Keratinocyte (primary cell): ENCODE data around the gene LPAR1. TPM values are rescaled to one million over a fixed set of nuclear protein-coding genes. Genes with fewer than 3 reads are reported as not detected.

Source experiments
- DNase-seq: peaks from one replicate; pipeline ENCODE4 v3.0.0-alpha.2; 2011; ENCODE audit warnings: low read depth, missing footprints, low spot score
- FAIRE-seq: peaks from 2 replicates; lab custom pipeline; 2011; peaks lifted over from hg19 to GRCh38; lab: Jason Lieb, UNC
- H2AFZ ChIP-seq: 2 replicates; pipeline ENCODE4 v1.6.0; 2012; ENCODE audit warnings: low read length, control low read depth, inconsistent platforms; ENCODE audit not compliant: control insufficient read depth
- H3K27ac ChIP-seq: 2 replicates; pipeline ENCODE4 v1.5.1; 2011; ENCODE audit warnings: low read length; ENCODE audit not compliant: control insufficient read depth, insufficient read depth
- H3K27me3 ChIP-seq: 3 replicates; pipeline ENCODE4 v1.6.0; 2011; ENCODE audit warnings: low read length; ENCODE audit not compliant: control insufficient read depth, insufficient read depth; ENCODE audit errors: extremely low read depth
- H3K36me3 ChIP-seq, 2 experiments: 2 replicates in 1 of 2; 3 replicates in 1 of 2; pipeline ENCODE4 v1.5.1; 2011; ENCODE audit warnings: low read length in 2 of 2, mild to moderate bottlenecking in 1 of 2; ENCODE audit not compliant: control insufficient read depth in 2 of 2, insufficient read depth in 2 of 2; ENCODE audit errors: extremely low read depth in 1 of 2
- H3K4me1 ChIP-seq: 3 replicates; pipeline ENCODE4 v1.5.1; 2011; ENCODE audit warnings: low read length; ENCODE audit not compliant: control insufficient read depth, insufficient read depth; ENCODE audit errors: extremely low read depth
- H3K4me2 ChIP-seq: 3 replicates; pipeline ENCODE4 v1.6.0; 2011; ENCODE audit warnings: low read depth, low read length; ENCODE audit not compliant: control insufficient read depth, insufficient read depth; ENCODE audit errors: extremely low read depth
- H3K4me3 ChIP-seq, 3 experiments: fragments of 200-600 bp in 1 of 3; sonication (generic) in 1 of 3; 2 replicates in 2 of 3; 3 replicates in 1 of 3; pipeline ENCODE4 v1.5.1; 2011 to 2016; ENCODE audit warnings: low read length in 3 of 3, mild to moderate bottlenecking in 3 of 3, control low read depth in 2 of 3, inconsistent platforms in 1 of 3, low read depth in 1 of 3, mixed read lengths in 1 of 3, mixed run types in 1 of 3, moderate library complexity in 1 of 3; ENCODE audit not compliant: control insufficient read depth in 2 of 3, insufficient read depth in 2 of 3; ENCODE audit errors: extremely low read depth in 1 of 3
- H3K79me2 ChIP-seq: 2 replicates; pipeline ENCODE4 v1.6.0; 2012; ENCODE audit warnings: low read length; ENCODE audit not compliant: control insufficient read depth, insufficient read depth
- H3K9ac ChIP-seq: 3 replicates; pipeline ENCODE4 v1.6.0; 2011; ENCODE audit warnings: low read length; ENCODE audit not compliant: control insufficient read depth, insufficient read depth; ENCODE audit errors: extremely low read depth
- H3K9me1 ChIP-seq: 3 replicates; pipeline ENCODE4 v1.6.0; 2011; ENCODE audit warnings: low read length; ENCODE audit not compliant: control insufficient read depth, insufficient read depth; ENCODE audit errors: extremely low read depth
- H3K9me3 ChIP-seq: 2 replicates; pipeline ENCODE4 v1.5.1; 2012; ENCODE audit warnings: low read depth, low read length; ENCODE audit not compliant: control insufficient read depth
- H4K20me1 ChIP-seq: 3 replicates; pipeline ENCODE4 v1.6.0; 2011; ENCODE audit warnings: low read length; ENCODE audit not compliant: control insufficient read depth, insufficient read depth; ENCODE audit errors: extremely low read depth
- EZH2 ChIP-seq: IDR thresholded peaks from one replicate; pipeline ENCODE4 v1.6.1; 2012; ENCODE audit warnings: inconsistent platforms, mild to moderate bottlenecking, low read length, moderate library complexity
- dilution Hi-C: fragments of 300-500 bp; cut with MboI; formaldehyde crosslinking; loops from one replicate; pipeline ENCODE4 v1.7.0; 2020; ENCODE audit warnings: low sequenced_read_pairs; ENCODE audit not compliant: extremely low pct_ligation_motif_present
- polyA plus RNA-seq, 5 experiments: library from polyadenylated mRNA; depleted of rRNA in 3 of 5; stranded (reverse) in 3 of 5; stranded (forward) in 1 of 5; unstranded in 1 of 5; fragments of >200 nt; gene quantifications; 1 replicate in 1 of 5; 2 replicates in 3 of 5; 3 replicates in 1 of 5; pipeline versions ENCODE4 v1.2.1 to v1.2.3, GENCODE V29; 2011 to 2012; ENCODE audit warnings: missing spikeins in 2 of 5, low read depth in 1 of 5, low replicate concordance in 1 of 5
- TF ChIP-seq, protein P1 (sequence below), 3 experiments: IDR thresholded peaks in 1 of 3; conservative IDR thresholded peaks in 1 of 3; optimal IDR thresholded peaks in 1 of 3; 2 replicates in 2 of 3; 3 replicates in 1 of 3; pipeline versions ENCODE3 to v1.5.1; 2011; ENCODE audit warnings: low read length in 3 of 3, mild to moderate bottlenecking in 3 of 3, moderate library complexity in 2 of 3, control low read depth in 1 of 3, inconsistent platforms in 1 of 3; ENCODE audit not compliant: insufficient read depth in 2 of 3; ENCODE audit errors: extremely low read depth in 1 of 3

Gene LPAR1
- polyA plus RNA-seq, 1 donor (not counting 4 experiments of a cell fraction or from before 2014, with no cell fraction given), result 43.2 TPM

- no peaks in the 10 kb centered on the region for H3K9me3 ChIP-seq
- DNase-seq (no peak), FAIRE-seq (no peak)
- peaks cover 27% of the 10 kb centered on the region for H3K79me2 ChIP-seq
- no peaks in the 10 kb centered on the region for H3K27me3 ChIP-seq
- no peaks in the 10 kb centered on the region for H4K20me1 ChIP-seq
- H3K4me2 ChIP-seq, result no peak overlapping the region
- no peak overlapping the region for H3K9ac ChIP-seq
- no peaks in the 10 kb centered on the region for H3K36me3 ChIP-seq
- H3K4me1 ChIP-seq, result peaks cover 6% of the 10 kb centered on the region
- H2AFZ ChIP-seq, result no peak overlapping the region
- no peak overlapping the region for H3K4me3 ChIP-seq
- TF ChIP-seq, protein P1, sequence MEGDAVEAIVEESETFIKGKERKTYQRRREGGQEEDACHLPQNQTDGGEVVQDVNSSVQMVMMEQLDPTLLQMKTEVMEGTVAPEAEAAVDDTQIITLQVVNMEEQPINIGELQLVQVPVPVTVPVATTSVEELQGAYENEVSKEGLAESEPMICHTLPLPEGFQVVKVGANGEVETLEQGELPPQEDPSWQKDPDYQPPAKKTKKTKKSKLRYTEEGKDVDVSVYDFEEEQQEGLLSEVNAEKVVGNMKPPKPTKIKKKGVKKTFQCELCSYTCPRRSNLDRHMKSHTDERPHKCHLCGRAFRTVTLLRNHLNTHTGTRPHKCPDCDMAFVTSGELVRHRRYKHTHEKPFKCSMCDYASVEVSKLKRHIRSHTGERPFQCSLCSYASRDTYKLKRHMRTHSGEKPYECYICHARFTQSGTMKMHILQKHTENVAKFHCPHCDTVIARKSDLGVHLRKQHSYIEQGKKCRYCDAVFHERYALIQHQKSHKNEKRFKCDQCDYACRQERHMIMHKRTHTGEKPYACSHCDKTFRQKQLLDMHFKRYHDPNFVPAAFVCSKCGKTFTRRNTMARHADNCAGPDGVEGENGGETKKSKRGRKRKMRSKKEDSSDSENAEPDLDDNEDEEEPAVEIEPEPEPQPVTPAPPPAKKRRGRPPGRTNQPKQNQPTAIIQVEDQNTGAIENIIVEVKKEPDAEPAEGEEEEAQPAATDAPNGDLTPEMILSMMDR (optimal IDR thresholded peaks at IDR 0.05 in 1 of 3, IDR thresholded peaks at IDR 0.05 in 1 of 3, conservative IDR thresholded peaks at IDR 0.05 in 1 of 3; ENCODE audit: extremely low read depth in 1 of 3, insufficient read depth in 2 of 3, low read length in 3 of 3), result no peak
- no peak for TF ChIP-seq EZH2
- H3K27ac ChIP-seq, result no peak overlapping the region
- H3K9me1 ChIP-seq, result no peaks in the 10 kb centered on the region
- dilution Hi-C loops, result no loop called here
These were observed 15.1 kb downstream of the LPAR1 start for GRCh38 chr9:111023128-111023527.

GRCh38 chr9:111020594-111020993, 17.7 kb downstream of the LPAR1 start:
- DNase-seq (no peak), FAIRE-seq (no peak)
- Histone ChIP-seq H3K79me2 (peaks cover 42% of the 10 kb centered on the region), H3K36me3 (no peaks in the 10 kb centered on the region), H3K27ac (no peak overlapping the region), H3K9me1 (no peaks in the 10 kb centered on the region), H3K4me3 (no peak overlapping the region), H2AFZ (no peak overlapping the region), H3K9me3 (no peaks in the 10 kb centered on the region), H3K4me2 (no peak overlapping the region), H3K4me1 (peaks cover 19% of the 10 kb centered on the region), H3K9ac (no peak overlapping the region), H3K27me3 (no peaks in the 10 kb centered on the region), H4K20me1 (no peaks in the 10 kb centered on the region)
- TF ChIP-seq EZH2, result no peak
- TF ChIP-seq, protein P1 (optimal IDR thresholded peaks at IDR 0.05 in 1 of 3, IDR thresholded peaks at IDR 0.05 in 1 of 3, conservative IDR thresholded peaks at IDR 0.05 in 1 of 3; ENCODE audit: extremely low read depth in 1 of 3, insufficient read depth in 2 of 3, low read length in 3 of 3), result no peak
- dilution Hi-C loops, result no loop called here
